Measurements from ENCODE around the gene FHOD3. TPM values are rescaled to one million over a fixed set of nuclear protein-coding genes. Genes with fewer than 3 reads are reported as not detected.

Gene FHOD3
- total RNA-seq, 4 donors from 2014 or later, result 0.26 to 13.8 (median 4.9) TPM; not detected in 1

- H3K36me3 ChIP-seq, result no peaks in the 10 kb centered on the region
- no peaks in the 10 kb centered on the region for H3K27me3 ChIP-seq
- TF ChIP-seq, protein P1, sequence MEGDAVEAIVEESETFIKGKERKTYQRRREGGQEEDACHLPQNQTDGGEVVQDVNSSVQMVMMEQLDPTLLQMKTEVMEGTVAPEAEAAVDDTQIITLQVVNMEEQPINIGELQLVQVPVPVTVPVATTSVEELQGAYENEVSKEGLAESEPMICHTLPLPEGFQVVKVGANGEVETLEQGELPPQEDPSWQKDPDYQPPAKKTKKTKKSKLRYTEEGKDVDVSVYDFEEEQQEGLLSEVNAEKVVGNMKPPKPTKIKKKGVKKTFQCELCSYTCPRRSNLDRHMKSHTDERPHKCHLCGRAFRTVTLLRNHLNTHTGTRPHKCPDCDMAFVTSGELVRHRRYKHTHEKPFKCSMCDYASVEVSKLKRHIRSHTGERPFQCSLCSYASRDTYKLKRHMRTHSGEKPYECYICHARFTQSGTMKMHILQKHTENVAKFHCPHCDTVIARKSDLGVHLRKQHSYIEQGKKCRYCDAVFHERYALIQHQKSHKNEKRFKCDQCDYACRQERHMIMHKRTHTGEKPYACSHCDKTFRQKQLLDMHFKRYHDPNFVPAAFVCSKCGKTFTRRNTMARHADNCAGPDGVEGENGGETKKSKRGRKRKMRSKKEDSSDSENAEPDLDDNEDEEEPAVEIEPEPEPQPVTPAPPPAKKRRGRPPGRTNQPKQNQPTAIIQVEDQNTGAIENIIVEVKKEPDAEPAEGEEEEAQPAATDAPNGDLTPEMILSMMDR (IDR thresholded peaks at IDR 0.05), result no peak
- TF ChIP-seq POLR2A (IDR thresholded peaks at IDR 0.05), result no peak
- H3K4me1 ChIP-seq, result no peaks in the 10 kb centered on the region
- H3K27ac ChIP-seq, result no peak overlapping the region
- DNase-seq, result no peak
- no peak overlapping the region for H3K4me3 ChIP-seq
- no peaks in the 10 kb centered on the region for H3K9me3 ChIP-seq
- intact Hi-C loops (cut with DNase I; ENCODE audit: low total_unique reads), result no loop called here
Measured at GRCh38 chr18:36330435-36331052, 33.0 kb downstream of the FHOD3 start.

DNA sequence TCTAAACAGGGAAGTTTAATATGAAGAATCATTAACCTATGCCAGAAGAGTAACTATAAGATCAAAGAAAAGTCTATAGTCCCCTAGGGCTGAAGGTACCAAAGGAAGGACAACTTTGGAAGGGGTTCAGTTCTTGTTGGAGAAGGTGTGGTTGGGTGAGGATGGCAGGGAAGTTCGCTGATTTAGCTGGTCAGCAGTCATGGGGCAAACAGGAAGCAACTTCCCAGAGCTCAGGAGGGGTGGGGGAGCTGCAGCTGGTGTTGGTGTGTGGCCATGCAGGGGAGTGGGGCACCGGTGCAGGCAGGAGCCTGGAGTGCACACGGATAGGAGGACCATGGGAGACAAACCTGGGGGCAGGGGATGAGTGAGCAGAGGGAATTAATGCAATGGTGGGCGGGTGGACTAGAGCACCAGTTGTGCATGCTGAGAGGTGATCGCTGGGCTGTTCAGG, 34.0 kb downstream of the FHOD3 start:
- Histone ChIP-seq H3K4me1 (no peaks in the 10 kb centered on the region), H3K27me3 (no peaks in the 10 kb centered on the region), H3K4me3 (no peak overlapping the region), H3K27ac (no peak overlapping the region), H3K36me3 (no peaks in the 10 kb centered on the region), H3K9me3 (no peaks in the 10 kb centered on the region)
- TF ChIP-seq POLR2A (IDR thresholded peaks at IDR 0.05), result no peak
- TF ChIP-seq, protein P1 (IDR thresholded peaks at IDR 0.05), result no peak
- no peak for DNase-seq
- intact Hi-C loops (cut with DNase I; ENCODE audit: low total_unique reads), result no loop called here

DNA sequence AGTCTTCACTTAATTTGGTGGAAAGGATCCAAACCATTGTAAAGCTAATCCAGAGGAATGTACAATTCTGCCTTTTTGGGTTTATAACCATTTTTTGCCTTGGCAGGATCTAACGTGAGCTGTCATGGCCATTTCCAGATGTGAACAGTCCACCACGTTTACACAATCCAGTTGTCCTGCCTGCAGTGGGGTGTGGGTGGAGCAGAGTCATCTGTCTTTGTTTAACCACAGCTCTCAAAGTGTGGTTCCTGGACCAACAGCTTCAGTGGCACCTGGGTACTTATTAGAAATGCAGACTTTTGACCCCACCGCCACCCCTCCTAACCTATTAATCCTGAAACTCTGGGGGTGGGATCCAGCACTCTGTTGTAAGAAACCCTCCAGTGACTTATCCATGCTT, 35.9 kb downstream of the FHOD3 start:
- intact Hi-C loops (cut with DNase I; ENCODE audit: low total_unique reads), result no loop called here
- Histone ChIP-seq H3K27ac (no peak overlapping the region), H3K27me3 (no peaks in the 10 kb centered on the region), H3K36me3 (no peaks in the 10 kb centered on the region), H3K4me1 (no peaks in the 10 kb centered on the region), H3K4me3 (no peak overlapping the region), H3K9me3 (no peaks in the 10 kb centered on the region)
- no peak for DNase-seq
- TF ChIP-seq, protein P1 (IDR thresholded peaks at IDR 0.05), result no peak
- TF ChIP-seq POLR2A (IDR thresholded peaks at IDR 0.05), result no peak

GRCh38 chr18:36334798-36335197, 37.3 kb downstream of the FHOD3 start:
- no peak for DNase-seq

More at GRCh38 chr18:36334798-36335197, 37.3 kb downstream of the FHOD3 start:
- H3K27ac ChIP-seq, result no peak overlapping the region
- H3K27me3 ChIP-seq, result no peaks in the 10 kb centered on the region
- H3K4me1 ChIP-seq, result no peaks in the 10 kb centered on the region
- H3K4me3 ChIP-seq, result no peak overlapping the region
- intact Hi-C loops (cut with DNase I; ENCODE audit: low total_unique reads), result no loop called here
- H3K36me3 ChIP-seq, result no peaks in the 10 kb centered on the region
- TF ChIP-seq, protein P1 (IDR thresholded peaks at IDR 0.05), result no peak
- TF ChIP-seq POLR2A (IDR thresholded peaks at IDR 0.05), result no peak
- H3K9me3 ChIP-seq, result no peaks in the 10 kb centered on the region

Measured in uterus (tissue), 4 donors.